RCC 7860 (cell line): ENCODE data around the gene TRA2A.

ENCODE experiments used
- DNase-seq: peaks from one replicate; pipeline ENCODE4 v3.0.0-alpha.2; 2015; ENCODE audit warnings: low spot score
- FAIRE-seq: peaks from 2 replicates; lab custom pipeline; 2012; peaks lifted over from hg19 to GRCh38; lab: Jason Lieb, UNC

The TRA2A gene

GRCh38 chr7:23471106-23471859 is 60.5 kb downstream of the TRA2A start:
- FAIRE-seq = no peak
- DNase-seq = peak; percentile 79

GRCh38 chr7:23470330-23471105 is 61.3 kb downstream of the TRA2A start, which contains the start of gene IGF2BP3:
IGF2BP3 (minus strand) TSS chr7:23470491; CDS start chr7:23470110, 381 bp downstream.
- DNase-seq = peak; percentile 96

GRCh38 chr7:23469961-23470250 is 61.9 kb downstream of the TRA2A start:
- DNase-seq (no peak), FAIRE-seq (no peak)

More at GRCh38 chr7:23470330-23471105, 61.3 kb downstream of the TRA2A start, which contains the start of gene IGF2BP3:
- FAIRE-seq = peak; percentile 96

- no peak for FAIRE-seq
- no peak for DNase-seq
Measured at GRCh38 chr7:23469150-23469960, 62.4 kb downstream of the TRA2A start.

GRCh38 chr7:23468526-23469149 is 63.1 kb downstream of the TRA2A start:
- FAIRE-seq (no peak), DNase-seq (no peak)

GRCh38 chr7:23467806-23468525 is 63.8 kb downstream of the TRA2A start:
- FAIRE-seq = no peak
- DNase-seq = peak; percentile 44

- FAIRE-seq (no peak), DNase-seq (no peak)
Measured at GRCh38 chr7:23467291-23467805, 64.4 kb downstream of the TRA2A start.

GRCh38 chr7:23462846-23463245 is 68.9 kb downstream of the TRA2A start:
- FAIRE-seq = no peak
- no peak for DNase-seq

- FAIRE-seq (no peak), DNase-seq (no peak)
Measured at GRCh38 chr7:23458044-23458443, 73.7 kb downstream of the TRA2A start.

GRCh38 chr7:23456093-23456492 is 75.7 kb downstream of the TRA2A start:
- FAIRE-seq = no peak

GRCh38 chr7:23454881-23455526 is 76.8 kb downstream of the TRA2A start:
- FAIRE-seq (no peak), DNase-seq (no peak)

More at GRCh38 chr7:23456093-23456492, 75.7 kb downstream of the TRA2A start:
- no peak for DNase-seq
